ENCODE results near the gene SLIT1.

SLIT1 gene

GRCh38 chr10:97115846-97116245, 69.9 kb downstream of the SLIT1 start:
- no peak for DNase-seq (ENCODE audit: low read depth, low spot score)

- DNase-seq (ENCODE audit: low read depth, low spot score): no peak
Observed at GRCh38 chr10:97111615-97112014, 74.1 kb downstream of the SLIT1 start.

DNA sequence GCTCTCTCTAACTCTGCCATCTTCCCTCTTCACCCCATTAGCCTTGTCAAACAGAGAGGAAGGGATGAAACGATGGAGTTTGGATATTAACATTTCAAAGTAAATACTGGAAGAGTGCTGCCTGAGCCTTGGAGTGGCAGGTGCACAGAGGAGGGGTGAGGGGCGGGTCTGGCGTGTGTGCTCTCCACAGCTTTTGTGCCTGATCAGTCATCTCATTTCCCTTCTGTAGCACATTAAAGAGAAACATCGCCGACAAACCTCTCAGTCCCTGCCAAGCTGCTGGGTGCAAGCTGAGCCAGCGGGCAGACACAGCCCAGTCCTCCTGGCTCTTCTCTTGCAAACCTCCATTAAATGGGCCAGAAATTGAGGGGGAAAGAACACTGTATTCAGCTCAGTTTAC, 76.2 kb downstream of the SLIT1 start:
- DNase-seq (ENCODE audit: low read depth, low spot score): no peak

GRCh38 chr10:97107551-97107950, 78.2 kb downstream of the SLIT1 start:
- DNase-seq (ENCODE audit: low read depth, low spot score): no peak

DNA sequence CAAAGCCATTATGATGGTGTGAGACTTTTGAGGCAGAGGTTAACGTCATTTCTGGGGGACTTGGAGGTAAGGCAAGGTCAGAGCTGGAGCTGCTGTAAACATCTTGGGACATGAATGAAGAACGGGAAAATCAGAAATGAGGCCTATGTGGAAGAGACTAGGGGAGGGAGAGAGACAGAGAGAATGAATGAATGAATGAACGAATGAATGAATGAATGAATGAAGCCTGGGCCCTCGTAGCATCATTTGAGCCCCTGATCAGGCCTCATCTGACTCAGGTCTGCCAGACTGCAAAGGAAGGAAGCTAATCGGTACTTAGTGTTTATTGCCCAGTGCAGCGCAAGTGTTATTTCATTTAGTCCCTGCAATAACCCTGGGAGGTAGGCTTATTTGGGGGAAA, 79.6 kb downstream of the SLIT1 start:
- no peak for DNase-seq (ENCODE audit: low read depth, low spot score)

DNA sequence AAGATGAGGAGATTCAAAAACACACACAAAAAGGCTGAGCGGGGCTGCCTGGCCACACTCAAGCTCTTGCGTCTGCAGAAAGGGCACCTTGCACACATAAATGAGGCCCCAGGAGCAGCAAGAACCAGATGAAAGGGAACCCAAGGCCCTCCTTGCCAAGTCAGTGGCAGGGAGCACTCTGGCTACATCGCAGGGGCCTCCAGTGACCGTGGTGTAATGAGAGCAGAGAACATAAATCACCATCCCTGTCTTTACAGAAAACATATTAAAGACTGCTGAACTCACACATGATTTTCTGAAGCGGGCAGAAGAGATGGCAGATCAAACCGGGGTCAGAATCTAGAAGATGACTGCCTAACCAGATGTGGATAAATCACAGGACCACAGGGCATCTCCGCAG, 80.5 kb downstream of the SLIT1 start:
- no peak for DNase-seq (ENCODE audit: low read depth, low spot score)

DNA sequence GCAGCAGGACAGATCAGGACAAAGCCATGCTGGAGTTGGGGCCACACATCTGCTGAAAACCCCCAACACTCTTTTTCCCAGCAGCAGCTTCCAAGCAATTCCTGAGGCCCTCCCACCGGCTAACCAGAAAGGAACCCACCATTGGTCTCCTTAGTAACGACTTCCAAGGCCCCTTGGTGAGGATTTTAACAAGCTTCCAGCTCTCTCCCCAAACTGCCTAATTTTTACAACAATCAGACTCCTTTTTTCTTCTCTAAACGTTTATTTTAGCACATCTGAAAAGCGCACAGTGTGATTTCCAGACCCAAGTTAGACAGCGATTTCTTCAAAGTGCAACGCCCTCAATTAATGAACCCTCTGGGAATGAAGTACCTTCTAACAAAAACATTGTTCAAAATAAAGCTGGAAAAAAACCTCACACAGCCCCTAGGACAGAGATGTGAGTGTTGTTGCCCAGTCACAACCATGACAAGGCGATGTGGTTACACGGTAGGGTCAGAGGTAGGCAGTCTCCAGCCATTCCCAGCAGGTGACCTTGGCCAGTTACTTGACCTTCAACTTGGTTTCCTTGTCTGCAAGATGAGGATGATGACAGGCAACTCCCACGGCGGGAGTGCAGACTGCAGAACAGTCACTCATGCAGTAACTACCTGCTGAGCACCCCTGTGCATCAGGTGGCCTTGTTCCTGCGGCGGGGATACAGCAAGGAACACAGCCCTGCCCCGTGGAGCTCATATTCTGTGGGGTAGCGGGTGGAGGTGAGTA, 82.3 kb downstream of the SLIT1 start:
- no peak for DNase-seq (ENCODE audit: low read depth, low spot score)

- DNase-seq (ENCODE audit: low read depth, low spot score): no peak
Observed at GRCh38 chr10:97102441-97102840, 83.3 kb downstream of the SLIT1 start.

DNA sequence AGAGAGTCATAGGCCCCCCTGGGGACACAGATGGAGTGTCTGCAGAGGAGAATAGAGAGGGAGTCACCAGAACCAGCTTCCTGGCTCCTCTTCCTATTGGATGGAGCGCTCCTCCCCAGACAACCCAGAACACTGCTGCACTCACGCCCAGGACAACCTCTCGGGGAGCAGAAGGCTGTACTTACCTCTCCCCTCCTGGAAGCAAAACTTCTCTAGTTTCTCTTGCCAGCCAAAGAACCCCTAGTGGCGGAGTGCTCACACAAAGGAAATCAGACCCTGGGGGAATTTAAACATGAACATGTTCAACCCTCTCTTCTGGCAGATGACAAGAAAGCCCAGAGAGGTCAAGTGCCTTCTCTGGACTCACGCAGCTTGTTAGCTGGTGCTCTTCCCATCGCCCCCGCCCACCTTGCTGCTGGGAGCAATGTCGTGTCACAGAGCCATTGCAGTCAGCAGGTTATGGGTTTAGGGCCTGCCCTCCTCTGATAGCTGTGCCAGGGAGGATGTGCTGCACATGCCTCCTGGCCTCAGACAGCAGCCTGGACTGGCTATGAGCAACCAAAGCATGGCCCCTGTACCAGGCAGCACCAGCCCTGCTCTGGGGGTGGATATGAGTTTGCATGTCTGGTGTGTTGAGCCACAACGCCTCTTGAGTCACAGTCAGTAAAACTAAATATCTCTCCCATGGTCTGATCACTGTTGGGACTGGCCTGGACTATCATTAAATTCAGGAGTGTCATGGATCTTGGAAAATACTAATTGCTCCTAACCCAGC, 84.4 kb downstream of the SLIT1 start:
- DNase-seq (ENCODE audit: low read depth, low spot score): no peak

GRCh38 chr10:97100657-97101056, 85.1 kb downstream of the SLIT1 start:
- no peak for DNase-seq (ENCODE audit: low read depth, low spot score)

GRCh38 chr10:97099868-97100267, 85.9 kb downstream of the SLIT1 start:
- DNase-seq (ENCODE audit: low read depth, low spot score): no peak

GRCh38 chr10:97099089-97099488, 86.7 kb downstream of the SLIT1 start:
- DNase-seq (ENCODE audit: low read depth, low spot score): no peak

DNA sequence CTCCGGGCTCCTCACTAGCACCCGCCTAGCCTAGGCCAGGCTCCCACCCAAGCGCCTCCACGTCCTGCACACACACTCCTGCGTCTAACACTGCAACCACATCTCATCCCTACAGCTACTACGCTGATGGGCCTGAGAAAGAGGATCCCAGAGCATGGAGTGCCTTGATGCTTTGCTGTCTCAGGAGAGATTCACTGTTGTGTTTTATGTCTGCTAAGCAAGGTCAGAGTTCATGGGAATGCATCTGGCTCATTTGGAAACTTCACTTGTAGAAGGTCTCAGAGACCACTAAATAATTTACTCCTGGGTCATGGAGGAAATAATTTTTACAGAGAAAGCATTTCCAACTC, 88.7 kb downstream of the SLIT1 start:
- DNase-seq (ENCODE audit: low read depth, low spot score): no peak

DNA sequence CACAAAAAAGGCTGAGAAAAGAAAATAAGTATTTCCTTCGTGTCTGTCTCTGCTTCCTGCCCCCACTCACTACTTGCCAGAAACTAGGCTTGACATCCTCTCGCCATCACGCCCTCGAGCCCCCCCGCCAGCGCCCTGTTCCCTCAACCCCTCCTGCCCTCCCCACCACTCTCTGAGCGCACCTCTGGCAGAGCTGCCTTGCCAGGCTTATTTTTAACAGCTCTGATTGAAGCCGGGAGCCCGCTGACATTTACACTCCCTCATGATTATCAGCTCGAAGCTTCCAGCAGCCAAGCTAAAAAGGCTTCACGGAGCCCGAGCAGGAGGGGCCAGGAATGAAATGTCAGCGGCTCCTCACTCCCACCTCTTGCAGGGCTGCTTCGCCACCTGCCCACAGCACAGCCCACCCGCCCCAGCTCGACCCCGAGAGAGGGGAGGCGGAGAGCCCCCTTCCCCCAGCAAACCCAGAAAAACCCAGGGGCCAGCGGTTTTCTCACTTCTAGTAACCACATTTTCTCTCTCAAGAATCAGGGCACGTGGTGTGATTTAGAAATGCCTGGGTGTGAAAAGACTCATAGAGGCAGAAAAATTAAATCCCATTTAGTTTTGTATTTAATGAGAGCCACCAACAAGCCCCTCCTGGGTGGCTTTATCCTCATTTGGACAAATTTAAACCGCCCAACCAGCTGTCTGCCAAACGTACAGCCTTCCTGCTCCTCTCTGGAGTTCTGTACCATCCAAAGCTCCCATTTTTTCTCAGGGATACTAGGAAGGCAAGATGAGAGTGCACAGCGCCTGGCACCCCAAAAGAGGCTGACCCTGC, 89.3 kb downstream of the SLIT1 start:
- peak; percentile 16 for DNase-seq (ENCODE audit: low read depth, low spot score)

GRCh38 chr10:97095701-97096260, 90.0 kb downstream of the SLIT1 start:
- DNase-seq (ENCODE audit: low read depth, low spot score): no peak

GRCh38 chr10:97090644-97091043, 95.1 kb downstream of the SLIT1 start:
- no peak for DNase-seq (ENCODE audit: low read depth, low spot score)

DNA sequence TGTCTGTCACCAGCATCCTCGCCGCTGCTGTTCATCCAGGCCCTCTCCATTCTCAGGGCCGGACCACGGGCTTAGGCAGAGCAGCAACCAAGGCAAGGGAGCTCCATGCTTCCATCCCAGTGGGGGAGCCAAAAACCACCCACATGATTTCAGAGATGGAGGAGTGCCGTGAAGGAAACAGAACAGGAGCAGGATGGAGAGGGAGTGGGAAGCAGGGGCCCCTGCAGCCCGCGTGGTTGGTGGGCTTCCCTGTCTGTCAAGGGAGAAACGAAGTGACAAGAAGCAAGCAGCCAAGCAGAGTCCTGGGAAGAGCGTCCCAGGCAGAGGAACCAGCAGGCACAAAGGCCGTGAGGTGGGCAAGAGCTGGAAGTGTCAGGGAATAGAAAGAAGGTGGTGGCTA, 95.7 kb downstream of the SLIT1 start:
- DNase-seq (ENCODE audit: low read depth, low spot score): no peak

GRCh38 chr10:97089209-97089870, 96.4 kb downstream of the SLIT1 start:
- DNase-seq (ENCODE audit: low read depth, low spot score): no peak

DNA sequence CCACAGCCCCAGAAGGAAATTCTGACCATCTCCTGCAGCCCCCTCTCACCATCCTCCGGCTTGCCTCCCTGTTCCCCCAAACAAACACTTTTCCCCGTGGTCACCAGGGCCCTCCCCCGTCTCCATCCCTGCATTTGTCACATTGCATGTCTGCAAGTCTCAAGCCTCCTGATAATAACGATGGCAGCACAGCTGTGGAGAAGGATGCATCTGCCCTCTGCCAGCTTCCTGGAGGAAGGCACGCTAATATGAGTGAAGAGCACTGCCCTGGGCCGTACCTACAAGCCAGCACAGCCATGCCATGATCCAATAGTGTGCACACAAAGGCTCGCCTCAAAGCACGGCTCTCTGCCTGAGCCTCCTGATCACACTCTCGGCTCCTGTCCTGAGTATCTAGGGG, 98.5 kb downstream of the SLIT1 start:
- DNase-seq (ENCODE audit: low read depth, low spot score): no peak

DNA sequence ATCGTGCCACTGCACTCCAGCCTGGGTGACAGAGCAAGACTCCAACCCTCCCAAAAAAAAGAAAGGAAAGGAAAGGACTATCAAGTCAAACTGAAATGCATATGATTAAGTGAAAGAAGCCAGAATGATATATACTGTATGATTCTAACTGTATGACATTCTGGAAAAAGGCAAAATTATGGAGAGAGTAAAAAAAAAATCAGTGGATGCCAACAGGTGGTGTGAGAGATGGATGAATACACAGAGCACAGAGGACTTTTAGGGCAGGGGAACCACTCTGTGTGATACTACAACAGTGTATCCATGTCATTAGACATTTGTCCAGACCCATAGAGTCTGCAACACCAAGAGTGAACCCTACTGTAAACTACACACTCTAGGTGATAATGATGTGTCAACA, 99.2 kb downstream of the SLIT1 start:
- no peak for DNase-seq (ENCODE audit: low read depth, low spot score)

- no peak for DNase-seq (ENCODE audit: low read depth, low spot score)
Observed at GRCh38 chr10:97083228-97083829, 102.4 kb downstream of the SLIT1 start.

Data from astrocyte of the hippocampus (primary cell).